Naive B cell (primary cell): ENCODE measurements around the gene CDR2L. TPM values are rescaled to one million over a fixed set of nuclear protein-coding genes. Genes with fewer than 3 reads are reported as not detected.
"Not testable (repeated sequence)": the region's sequence is repeated elsewhere in the genome, so short reads cannot be mapped to it uniquely, and the experiment has no call there.

ENCODE experiments used
- ATAC-seq, 2 donors: fragments of 150-1000 bp; cut with Tn5 transposase; 2 replicates each; pipeline ENCODE4 v1.10.0; 2021; ENCODE audit warnings: low read depth in 2 of 2, mild to moderate bottlenecking in 2 of 2, moderate library complexity in 2 of 2
- DNase-seq: peaks from one replicate; pipeline ENCODE4 v3.0.0; 2022
- H3K27ac Mint-ChIP-seq, 6 donors: one replicate each; pipeline ENCODE4 v1.8.0; 2020 to 2022; ENCODE audit warnings: mild to moderate bottlenecking in 6 of 6, mixed read lengths in 6 of 6, moderate library complexity in 5 of 6, inconsistent platforms in 2 of 6
- H3K27me3 Mint-ChIP-seq, 3 donors: one replicate each; pipeline ENCODE4 v1.8.0; 2021 to 2022; ENCODE audit warnings: mixed read lengths in 3 of 3, mild to moderate bottlenecking in 1 of 3
- H3K36me3 Mint-ChIP-seq, 2 donors: one replicate each; pipeline ENCODE4 v1.8.0; 2020 to 2022; ENCODE audit warnings: mixed read lengths in 2 of 2, inconsistent platforms in 1 of 2, mild to moderate bottlenecking in 1 of 2
- H3K4me1 Mint-ChIP-seq, 3 donors: one replicate each; pipeline ENCODE4 v1.8.0; 2020 to 2022; ENCODE audit warnings: mixed read lengths in 3 of 3, inconsistent platforms in 1 of 3, mild to moderate bottlenecking in 1 of 3, moderate library complexity in 1 of 3
- H3K4me3 Mint-ChIP-seq, 8 donors: one replicate each; pipeline ENCODE4 v1.8.0; 2020 to 2022; ENCODE audit warnings: mild to moderate bottlenecking in 8 of 8, mixed read lengths in 8 of 8, moderate library complexity in 8 of 8, inconsistent platforms in 2 of 8
- H3K9me3 Mint-ChIP-seq, 7 donors: one replicate each; pipeline ENCODE4 v1.8.0; 2020 to 2022; ENCODE audit warnings: mixed read lengths in 7 of 7, mild to moderate bottlenecking in 5 of 7, inconsistent platforms in 2 of 7, moderate library complexity in 1 of 7
- polyA plus RNA-seq, 6 donors: library from polyadenylated mRNA; unstranded; fragments of 300-500 nt; fragmentation: Illumina TruSeq; gene quantifications; one replicate each; pipeline ENCODE4 v1.2.3, GENCODE V29; 2021; ENCODE audit warnings: low read depth in 6 of 6

CDR2L gene
- polyA plus RNA-seq, 6 donors from 2014 or later, result not detected

- no peaks in the 10 kb centered on the region for H3K9me3 Mint-ChIP-seq
- H3K27me3 Mint-ChIP-seq, result peaks cover 13 to 44% (median 17%) of the 10 kb centered on the region in 3 donors
- H3K36me3 Mint-ChIP-seq, result no peaks in the 10 kb centered on the region
- H3K4me1 Mint-ChIP-seq, result no peaks in the 10 kb centered on the region
- DNase-seq (no peak), ATAC-seq (no peak)
- no peak overlapping the region for H3K4me3 Mint-ChIP-seq
- H3K27ac Mint-ChIP-seq, result no peak overlapping the region
These were observed 14.7 kb downstream of the CDR2L start for GRCh38 chr17:75001915-75002843.

GRCh38 chr17:75003070-75003956, 15.9 kb downstream of the CDR2L start:
- Mint-ChIP-seq H3K4me1 (no peaks in the 10 kb centered on the region), H3K36me3 (no peaks in the 10 kb centered on the region), H3K9me3 (no peaks in the 10 kb centered on the region), H3K27me3 (peaks cover 12 to 47% (median 17%) of the 10 kb centered on the region in 3 donors), H3K4me3 (no peak overlapping the region), H3K27ac (no peak overlapping the region)
- no peak for ATAC-seq
- no peak for DNase-seq

- Mint-ChIP-seq H3K27ac (no peak overlapping the region), H3K36me3 (no peaks in the 10 kb centered on the region), H3K27me3 (peaks cover 9 to 44% (median 17%) of the 10 kb centered on the region in 3 donors), H3K9me3 (no peaks in the 10 kb centered on the region), H3K4me3 (no peak overlapping the region), H3K4me1 (no peaks in the 10 kb centered on the region)
- ATAC-seq, result no peak
- DNase-seq, result no peak
These were observed 16.5 kb downstream of the CDR2L start for GRCh38 chr17:75003957-75004355.

- ATAC-seq (no peak), DNase-seq (no peak)
- Mint-ChIP-seq H3K9me3 (no peaks in the 10 kb centered on the region), H3K27ac (no peak overlapping the region), H3K4me1 (no peaks in the 10 kb centered on the region), H3K4me3 (no peak overlapping the region), H3K27me3 (peaks cover 9 to 44% (median 17%) of the 10 kb centered on the region in 3 donors), H3K36me3 (no peaks in the 10 kb centered on the region)
These were observed 16.9 kb downstream of the CDR2L start for GRCh38 chr17:75004371-75004770.

- no peaks in the 10 kb centered on the region for H3K9me3 Mint-ChIP-seq
- no peak for DNase-seq
- H3K36me3 Mint-ChIP-seq, result no peaks in the 10 kb centered on the region
- no peak for ATAC-seq
- peaks cover 9 to 44% (median 17%) of the 10 kb centered on the region in 3 donors for H3K27me3 Mint-ChIP-seq
- peak overlapping the region in 1 of 6 donors; percentile 20 for H3K27ac Mint-ChIP-seq
- no peak overlapping the region for H3K4me3 Mint-ChIP-seq
- H3K4me1 Mint-ChIP-seq, result no peaks in the 10 kb centered on the region
These were observed 17.9 kb downstream of the CDR2L start for GRCh38 chr17:75005291-75005690.

- H3K27me3 Mint-ChIP-seq, result peaks cover 9 to 44% (median 17%) of the 10 kb centered on the region in 3 donors
- ATAC-seq, H3K4me1 Mint-ChIP-seq, DNase-seq, H3K4me3 Mint-ChIP-seq, H3K9me3 Mint-ChIP-seq, H3K36me3 Mint-ChIP-seq: not testable (repeated sequence)
- H3K27ac Mint-ChIP-seq, result peak overlapping the region in 1 of 6 donors; percentile 84
These were observed 18.7 kb downstream of the CDR2L start for GRCh38 chr17:75006084-75006483.

- DNase-seq, result no peak
- H3K27ac Mint-ChIP-seq, result no peak overlapping the region
- peaks cover 0 to 4% (median 0%) of the 10 kb centered on the region in 3 donors for H3K4me1 Mint-ChIP-seq
- peaks cover 9 to 44% (median 17%) of the 10 kb centered on the region in 3 donors for H3K27me3 Mint-ChIP-seq
- H3K36me3 Mint-ChIP-seq, result no peaks in the 10 kb centered on the region
- no peak overlapping the region for H3K4me3 Mint-ChIP-seq
- ATAC-seq, result no peak
- H3K9me3 Mint-ChIP-seq, result no peaks in the 10 kb centered on the region
These were observed 19.2 kb downstream of the CDR2L start for GRCh38 chr17:75006653-75007052.

GRCh38 chr17:75008373-75008772, 20.9 kb downstream of the CDR2L start:
- H3K9me3 Mint-ChIP-seq, result no peaks in the 10 kb centered on the region
- H3K4me1 Mint-ChIP-seq, result peaks cover 8 to 17% (median 16%) of the 10 kb centered on the region in 3 donors
- no peak overlapping the region for H3K27ac Mint-ChIP-seq
- peaks cover 4 to 35% (median 9%) of the 10 kb centered on the region in 3 donors for H3K27me3 Mint-ChIP-seq
- no peaks in the 10 kb centered on the region for H3K36me3 Mint-ChIP-seq
- ATAC-seq (no peak), DNase-seq (no peak)
- H3K4me3 Mint-ChIP-seq, result no peak overlapping the region

GRCh38 chr17:75009139-75009724, 21.8 kb downstream of the CDR2L start:
- DNase-seq (no peak), ATAC-seq (no peak)
- Mint-ChIP-seq H3K36me3 (no peaks in the 10 kb centered on the region), H3K27me3 (peaks cover 4 to 32% (median 9%) of the 10 kb centered on the region in 3 donors), H3K4me3 (peak overlapping the region in 1 of 8 donors; percentile 64), H3K9me3 (no peaks in the 10 kb centered on the region), H3K4me1 (peaks cover 15 to 24% (median 23%) of the 10 kb centered on the region in 3 donors), H3K27ac (peak overlapping the region in 1 of 6 donors; percentile 16)

GRCh38 chr17:75010683-75011400, 23.4 kb downstream of the CDR2L start:
- Mint-ChIP-seq H3K9me3 (no peaks in the 10 kb centered on the region), H3K27ac (no peak overlapping the region), H3K36me3 (peaks cover 0 to 4% of the 10 kb centered on the region in 2 donors), H3K27me3 (peaks cover 4 to 16% (median 9%) of the 10 kb centered on the region in 3 donors), H3K4me3 (peak overlapping the region in 5 of 8 donors; percentile 1 to 96 (median 64)), H3K4me1 (peaks cover 19 to 30% (median 27%) of the 10 kb centered on the region in 3 donors)
- ATAC-seq (no peak), DNase-seq (no peak)

GRCh38 chr17:75011401-75012095, 24.1 kb downstream of the CDR2L start:
- H3K9me3 Mint-ChIP-seq, result no peaks in the 10 kb centered on the region
- H3K4me1 Mint-ChIP-seq, result peaks cover 23 to 35% (median 29%) of the 10 kb centered on the region in 3 donors
- ATAC-seq (no peak), DNase-seq (no peak)
- peak overlapping the region in 3 of 6 donors; percentile 33 to 92 (median 86) for H3K27ac Mint-ChIP-seq
- H3K4me3 Mint-ChIP-seq, result peak overlapping the region; percentile 92 to 96 (median 95)
- peaks cover 0 to 9% (median 3%) of the 10 kb centered on the region in 3 donors for H3K27me3 Mint-ChIP-seq
- peaks cover 6% of the 10 kb centered on the region in 2 donors for H3K36me3 Mint-ChIP-seq

- DNase-seq, result no peak
- no peak for ATAC-seq
- H3K4me1 Mint-ChIP-seq, result peaks cover 23 to 35% (median 31%) of the 10 kb centered on the region in 3 donors
These were observed 24.6 kb downstream of the CDR2L start for GRCh38 chr17:75012096-75012345.

More at GRCh38 chr17:75012096-75012345, 24.6 kb downstream of the CDR2L start:
- no peaks in the 10 kb centered on the region for H3K9me3 Mint-ChIP-seq
- peak overlapping the region; percentile 92 to 96 (median 95) for H3K4me3 Mint-ChIP-seq
- H3K27me3 Mint-ChIP-seq, result peaks cover 0 to 5% (median 0%) of the 10 kb centered on the region in 3 donors
- peak overlapping the region in 3 of 6 donors; percentile 33 to 92 (median 86) for H3K27ac Mint-ChIP-seq
- H3K36me3 Mint-ChIP-seq, result peaks cover 6 to 10% of the 10 kb centered on the region in 2 donors
